Measurements from ENCODE around the gene VBP1.

- TF ChIP-seq POLR2A (IDR thresholded peaks at IDR 0.05) (no peak), POLR2AphosphoS5 (IDR thresholded peaks at IDR 0.05) (no peak)
Measured at GRCh38 chrX:155218777-155219176, 2.5 kb downstream of the VBP1 start.
